ENCODE measurements around the gene TRAPPC8.

DNA sequence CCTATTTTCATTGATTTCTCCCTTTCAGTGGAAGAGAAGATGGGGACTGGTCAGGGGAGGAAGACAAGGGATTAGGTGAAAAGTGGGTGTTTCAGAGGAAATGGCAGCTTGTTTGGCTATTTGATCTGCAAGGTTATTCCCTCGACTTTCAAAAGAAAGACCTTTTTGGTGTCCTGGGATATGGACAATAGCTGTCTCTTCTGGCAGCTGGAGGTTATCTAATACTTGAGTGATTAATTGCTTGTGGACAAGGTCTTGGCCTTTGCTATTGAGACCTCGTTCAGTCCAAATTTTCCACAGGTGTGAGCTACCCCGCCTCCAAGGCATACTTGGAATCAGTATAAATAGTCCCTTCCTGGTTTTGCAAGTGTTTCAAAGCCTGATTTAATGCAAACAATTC lies 33.3 kb upstream of the TRAPPC8 start:
- no peak for TF ChIP-seq ZFX (IDR thresholded peaks at IDR 0.05; ENCODE audit: borderline replicate concordance)
- TF ChIP-seq, protein P1, sequence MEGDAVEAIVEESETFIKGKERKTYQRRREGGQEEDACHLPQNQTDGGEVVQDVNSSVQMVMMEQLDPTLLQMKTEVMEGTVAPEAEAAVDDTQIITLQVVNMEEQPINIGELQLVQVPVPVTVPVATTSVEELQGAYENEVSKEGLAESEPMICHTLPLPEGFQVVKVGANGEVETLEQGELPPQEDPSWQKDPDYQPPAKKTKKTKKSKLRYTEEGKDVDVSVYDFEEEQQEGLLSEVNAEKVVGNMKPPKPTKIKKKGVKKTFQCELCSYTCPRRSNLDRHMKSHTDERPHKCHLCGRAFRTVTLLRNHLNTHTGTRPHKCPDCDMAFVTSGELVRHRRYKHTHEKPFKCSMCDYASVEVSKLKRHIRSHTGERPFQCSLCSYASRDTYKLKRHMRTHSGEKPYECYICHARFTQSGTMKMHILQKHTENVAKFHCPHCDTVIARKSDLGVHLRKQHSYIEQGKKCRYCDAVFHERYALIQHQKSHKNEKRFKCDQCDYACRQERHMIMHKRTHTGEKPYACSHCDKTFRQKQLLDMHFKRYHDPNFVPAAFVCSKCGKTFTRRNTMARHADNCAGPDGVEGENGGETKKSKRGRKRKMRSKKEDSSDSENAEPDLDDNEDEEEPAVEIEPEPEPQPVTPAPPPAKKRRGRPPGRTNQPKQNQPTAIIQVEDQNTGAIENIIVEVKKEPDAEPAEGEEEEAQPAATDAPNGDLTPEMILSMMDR (IDR thresholded peaks at IDR 0.05) = no peak

Measured in 22Rv1 (cell line).